ENCODE measurements around the gene SMAD6. TPM values are rescaled to one million over a fixed set of nuclear protein-coding genes. Genes with fewer than 3 reads are reported as not detected.

The SMAD6 gene
- total and polyA plus RNA-seq, 10 of the 15 experiments (the other 5 are each of a cell fraction or from before 2014, with no cell fraction given): under 0.01 to 0.10 (median 0.03) TPM; not detected in 7

- in situ Hi-C loops (cut with MboI): no loop called here
- no peaks in the 10 kb centered on the region for H3K9me3 ChIP-seq (replicated peaks; ENCODE audit: control insufficient read depth, insufficient read depth, low read length)
- peaks cover 16% of the 10 kb centered on the region for H3K4me1 ChIP-seq (ENCODE audit: control insufficient read depth, insufficient read depth, low read length)
- RAD21 ChIA-PET (ENCODE audit: unreplicated experiment): no interaction called here
- CTCF ChIA-PET: interaction anchor here (0.6 to 1.8 kb wide), 4 partner anchors 11 to 112 kb away, joined by 3 read pairs; no protein-coding TSS in a partner anchor
- peaks cover 4% of the 10 kb centered on the region for H4K20me1 ChIP-seq (ENCODE audit: control insufficient read depth, insufficient read depth)
- no peaks in the 10 kb centered on the region for H3K79me2 ChIP-seq (ENCODE audit: control insufficient read depth, insufficient read depth, low read length)
- DNase-seq (ENCODE audit: low read depth, low spot score): no peak
- no peak overlapping the region for H3K9ac ChIP-seq (ENCODE audit: control insufficient read depth, insufficient read depth, low read length)
- 12% methylated on average over 20 of the region's 30 CpGs for WGBS (ENCODE audit: insufficient coverage, insufficient replicate concordance, low lambda C conversion rate, missing lambda C conversion rate)
- no peak overlapping the region for H3K4me3 ChIP-seq
- FAIRE-seq: no peak
- no peak overlapping the region for H3K27ac ChIP-seq (ENCODE audit: control insufficient read depth, insufficient read depth)
- intact Hi-C loops (cut with micrococcal nuclease; ENCODE audit: unreplicated experiment): loop anchor here (5.0 to 10.0 kb wide), 2 partner anchors 68 to 89 kb away; no protein-coding TSS in a partner anchor
- peak in 1 of 2 experiments; percentile 31; a peak in 1 of 4 replicates for TF ChIP-seq BHLHE40 (IDR thresholded peaks at IDR 0.05; ENCODE audit: borderline replicate concordance in 1 of 2, low read depth in 2 of 2, low read length in 1 of 2)
- TF ChIP-seq ZBTB11 (CRISPR knock-in tag; IDR thresholded peaks at IDR 0.05): no peak
- TF ChIP-seq CTCF (IDR thresholded peaks at IDR 0.05 in 2 of 3, conservative IDR thresholded peaks at IDR 0.05 in 1 of 3; ENCODE audit: control insufficient read depth in 2 of 3, extremely low read depth in 1 of 3, insufficient read depth in 1 of 3, low read depth in 3 of 3, low read length in 3 of 3): no peak
- no peak for TF ChIP-seq RELB (IDR thresholded peaks at IDR 0.05; ENCODE audit: low read depth)
- no peaks in the 10 kb centered on the region for H3K36me3 ChIP-seq (ENCODE audit: control insufficient read depth in 2 of 2, insufficient read depth in 2 of 2, low read length in 1 of 2)
- no peak for ATAC-seq
- SMC1A ChIA-PET (ENCODE audit: uncharacterized antibody, unreplicated experiment): no interaction called here
- BruUV-seq (replicated peaks): no TSS peak
- no peak overlapping the region for H2AFZ ChIP-seq (ENCODE audit: control insufficient read depth, low read depth, low read length)
- POLR2A ChIA-PET: no interaction called here
- H3K27me3 ChIP-seq (replicated peaks in 1 of 2; ENCODE audit: control insufficient read depth in 2 of 2, insufficient read depth in 2 of 2, low read length in 1 of 2): peaks cover 11 to 15% of the 10 kb centered on the region in 2 experiments
- peak overlapping the region; percentile 99 for H3K4me2 ChIP-seq (ENCODE audit: control insufficient read depth, insufficient read depth)
Observed at GRCh38 chr15:66704019-66704802, 2.2 kb downstream of the SMAD6 start.

All from GM12878 (cell line).